ENCODE measurements around the gene PLA2G4D. TPM values are rescaled to one million over a fixed set of nuclear protein-coding genes. Genes with fewer than 3 reads are reported as not detected.

PLA2G4D gene
- polyA plus RNA-seq, 1 of the 3 experiments (the other 2 are of a cell fraction), result not detected

- H3K9ac ChIP-seq, result no peak overlapping the region
- peak; percentile 64 for DNase-seq
- H3K4me2 ChIP-seq, result no peak overlapping the region
- no peaks in the 10 kb centered on the region; the same call in 1 of the 2 replicates for H3K27me3 ChIP-seq (ENCODE audit: insufficient read depth)
- ChIA-PET CTCF (interaction anchor here (0.6 to 7.7 kb wide), 40 partner anchors 9 to 361 kb away, joined by 3 to 65 read pairs (median 5); partner anchors contain the start of gene PLA2G4F), POLR2A (no interaction called here)
- H3F3A ChIP-seq (replicated peaks; ENCODE audit: insufficient read depth), result no peaks in the 10 kb centered on the region
- no peaks in the 10 kb centered on the region for H4K20me1 ChIP-seq (ENCODE audit: insufficient read depth)
- no peaks in the 10 kb centered on the region for H3K79me2 ChIP-seq (ENCODE audit: insufficient read depth)
- H3K9me2 ChIP-seq, result no peaks in the 10 kb centered on the region
- TF ChIP-seq YY1 (IDR thresholded peaks at IDR 0.05; ENCODE audit: low read depth), result no peak
- TF ChIP-seq SMC3 (IDR thresholded peaks at IDR 0.05; ENCODE audit: low read depth, low read length), result peak; percentile 68
- TF ChIP-seq FOXJ3 (CRISPR knock-in tag; IDR thresholded peaks at IDR 0.05), result no peak
- no peak for TF ChIP-seq RCOR1 (IDR thresholded peaks at IDR 0.05; ENCODE audit: low read length)
- TF ChIP-seq REST (IDR thresholded peaks at IDR 0.05; ENCODE audit: low read depth, low read length), result no peak
- peak; percentile 78 for TF ChIP-seq RAD21 (IDR thresholded peaks at IDR 0.05; ENCODE audit: low read length)
- peak; percentile 76 for TF ChIP-seq CTCF (IDR thresholded peaks at IDR 0.05)
- TF ChIP-seq CHD2 (IDR thresholded peaks at IDR 0.05; ENCODE audit: low read length, partially characterized antibody), result no peak
- no peak overlapping the region for H3K27ac ChIP-seq (ENCODE audit: low read depth in 2 of 2, low read length in 1 of 2)
- no peaks in the 10 kb centered on the region for H3K36me3 ChIP-seq (replicated peaks in 1 of 2; ENCODE audit: control insufficient read depth in 1 of 2, insufficient read depth in 2 of 2, low read length in 1 of 2)
- no peak overlapping the region for H2AFZ ChIP-seq (ENCODE audit: low read depth)
- WGBS (ENCODE audit: low lambda C conversion rate), result 39% methylated on average over 11 of the region's 11 CpGs
- H3K4me1 ChIP-seq (ENCODE audit: control insufficient read depth in 1 of 2, insufficient read depth in 2 of 2, low read depth in 1 of 2, low read length in 1 of 2), result no peaks in the 10 kb centered on the region
- H3K4me3 ChIP-seq (ENCODE audit: low read depth in 2 of 2, low read length in 1 of 2), result peak overlapping the region in 1 of 2 experiments; percentile 27; a peak in 1 of 4 replicates
- no peaks in the 10 kb centered on the region for H3K9me3 ChIP-seq
Observed at GRCh38 chr15:42137461-42138261, 43.3 kb upstream of the PLA2G4D start.

- H3K9me3 ChIP-seq, result no peaks in the 10 kb centered on the region
- no peaks in the 10 kb centered on the region for H3F3A ChIP-seq (replicated peaks; ENCODE audit: insufficient read depth)
- H3K36me3 ChIP-seq (replicated peaks in 1 of 2; ENCODE audit: control insufficient read depth in 1 of 2, insufficient read depth in 2 of 2, low read length in 1 of 2), result no peaks in the 10 kb centered on the region
- no peak overlapping the region for H3K27ac ChIP-seq (ENCODE audit: low read depth in 2 of 2, low read length in 1 of 2)
- no peaks in the 10 kb centered on the region for H3K79me2 ChIP-seq (ENCODE audit: insufficient read depth)
- H4K20me1 ChIP-seq (ENCODE audit: insufficient read depth), result no peaks in the 10 kb centered on the region
- 81% methylated on average over 11 of the region's 11 CpGs for WGBS (ENCODE audit: low lambda C conversion rate)
- H3K27me3 ChIP-seq (ENCODE audit: insufficient read depth), result no peaks in the 10 kb centered on the region; the same call in 1 of the 2 replicates
- no peak overlapping the region for H3K4me2 ChIP-seq
- no peak overlapping the region for H3K9ac ChIP-seq
- CTCF ChIA-PET, result interaction anchor here (0.7 to 7.7 kb wide), 6 partner anchors 10 to 147 kb away, joined by 3 to 65 read pairs (median 33); no protein-coding TSS in a partner anchor
- POLR2A ChIA-PET, result no interaction called here
- H3K9me2 ChIP-seq, result no peaks in the 10 kb centered on the region
- H3K4me3 ChIP-seq (ENCODE audit: low read depth in 2 of 2, low read length in 1 of 2), result no peak overlapping the region
- DNase-seq, result no peak
- peaks cover 0 to 3% of the 10 kb centered on the region in 2 experiments; a peak in 1 of 4 replicates for H3K4me1 ChIP-seq (ENCODE audit: control insufficient read depth in 1 of 2, insufficient read depth in 2 of 2, low read depth in 1 of 2, low read length in 1 of 2)
- no peak overlapping the region for H2AFZ ChIP-seq (ENCODE audit: low read depth)
- TF ChIP-seq SIN3A (IDR thresholded peaks at IDR 0.05; ENCODE audit: borderline replicate concordance, low read depth, low read length), result no peak
- TF ChIP-seq YY1 (IDR thresholded peaks at IDR 0.05; ENCODE audit: low read depth), result no peak
- no peak for TF ChIP-seq GATA2 (CRISPR knock-in tag; IDR thresholded peaks at IDR 0.05)
- no peak for TF ChIP-seq USF2 (IDR thresholded peaks at IDR 0.05; ENCODE audit: borderline replicate concordance, low read depth, low read length)
- TF ChIP-seq RCOR1 (IDR thresholded peaks at IDR 0.05; ENCODE audit: low read length), result no peak
- TF ChIP-seq, protein P1, sequence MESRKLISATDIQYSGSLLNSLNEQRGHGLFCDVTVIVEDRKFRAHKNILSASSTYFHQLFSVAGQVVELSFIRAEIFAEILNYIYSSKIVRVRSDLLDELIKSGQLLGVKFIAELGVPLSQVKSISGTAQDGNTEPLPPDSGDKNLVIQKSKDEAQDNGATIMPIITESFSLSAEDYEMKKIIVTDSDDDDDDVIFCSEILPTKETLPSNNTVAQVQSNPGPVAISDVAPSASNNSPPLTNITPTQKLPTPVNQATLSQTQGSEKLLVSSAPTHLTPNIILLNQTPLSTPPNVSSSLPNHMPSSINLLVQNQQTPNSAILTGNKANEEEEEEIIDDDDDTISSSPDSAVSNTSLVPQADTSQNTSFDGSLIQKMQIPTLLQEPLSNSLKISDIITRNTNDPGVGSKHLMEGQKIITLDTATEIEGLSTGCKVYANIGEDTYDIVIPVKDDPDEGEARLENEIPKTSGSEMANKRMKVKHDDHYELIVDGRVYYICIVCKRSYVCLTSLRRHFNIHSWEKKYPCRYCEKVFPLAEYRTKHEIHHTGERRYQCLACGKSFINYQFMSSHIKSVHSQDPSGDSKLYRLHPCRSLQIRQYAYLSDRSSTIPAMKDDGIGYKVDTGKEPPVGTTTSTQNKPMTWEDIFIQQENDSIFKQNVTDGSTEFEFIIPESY (IDR thresholded peaks at IDR 0.05; ENCODE audit: borderline replicate concordance, low read depth), result no peak
- no peak for TF ChIP-seq RFX5 (IDR thresholded peaks at IDR 0.05; ENCODE audit: low read length)
- no peak for TF ChIP-seq CHD2 (IDR thresholded peaks at IDR 0.05; ENCODE audit: low read length, partially characterized antibody)
- no peak for TF ChIP-seq EZH2phosphoT487 (IDR thresholded peaks at IDR 0.05; ENCODE audit: borderline replicate concordance, low read depth)
- no peak for TF ChIP-seq USF1 (IDR thresholded peaks at IDR 0.05; ENCODE audit: borderline replicate concordance, low read depth)
Observed at GRCh38 chr15:42136513-42136912, 42.2 kb upstream of the PLA2G4D start.

Measured in SK-N-SH (cell line).